ENCODE results near the gene HES7. TPM values are rescaled to one million over a fixed set of nuclear protein-coding genes. Genes with fewer than 3 reads are reported as not detected.
A peak's percentile ranks its signal among the peaks of the same experiment; 100 is the strongest.

Gene HES7
- total RNA-seq, 1 experiment from 2014 or later, result 0.61 TPM

DNA sequence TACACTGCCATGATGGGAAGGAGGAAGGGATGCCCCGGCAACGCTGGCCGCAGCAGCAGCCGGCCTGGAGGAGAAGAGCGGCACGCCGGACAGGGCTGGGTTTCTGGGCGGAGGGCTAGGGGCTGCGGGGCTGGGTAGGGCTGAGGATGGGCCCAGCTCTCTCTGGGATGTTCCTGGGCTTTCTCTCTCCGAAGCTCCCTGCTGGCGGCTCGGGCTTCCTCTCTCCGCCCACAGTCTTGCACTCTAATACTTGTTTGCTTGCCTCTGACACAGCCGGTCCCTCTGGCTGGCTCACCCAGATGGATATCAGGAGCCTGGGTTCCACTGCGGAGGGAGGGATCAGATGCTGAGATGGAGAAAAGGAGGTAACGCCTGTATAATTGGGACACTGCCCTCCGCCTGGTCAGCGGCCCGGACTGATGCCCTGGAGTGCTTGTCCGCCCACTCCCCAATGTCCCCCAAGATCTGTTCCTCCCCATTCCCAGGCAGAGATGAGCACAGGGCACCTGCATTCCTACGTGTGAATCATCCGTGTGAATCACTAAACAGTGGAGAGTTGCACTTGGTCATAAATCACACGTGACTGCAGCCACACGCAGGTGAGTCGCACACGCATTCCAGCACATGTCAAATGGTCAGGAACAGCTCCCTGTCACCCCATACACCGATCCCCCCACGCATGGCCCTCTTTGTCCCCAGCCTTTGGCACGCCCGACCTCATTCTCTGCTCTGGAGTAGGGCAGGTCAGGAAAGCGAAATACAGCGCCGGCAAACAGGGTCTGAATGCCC lies 5.7 kb downstream of the HES7 start, which contains the start of gene ALOXE3:
Gene ALOXE3 (minus strand): TSS at position 535 of the 789 bp plus-strand sequence. CDS start 524 bp downstream, at position 11.
- peak within 1 kb of the TSS; percentile 98 for H3K4me2 ChIP-seq (ENCODE audit: low read length)
- BruUV-seq (replicated peaks), result TSS peak; percentile 35
- RAD21 ChIA-PET (ENCODE audit: low non-redundant PET in 1 of 2, low total read pairs in 2 of 2, uncharacterized antibody in 2 of 2, unreplicated experiment in 2 of 2), result interaction anchor here in 1 of 2 experiments (0.7 kb wide), 1 partner anchor 21 kb away, joined by 5 read pairs; no protein-coding TSS in a partner anchor
- H4K20me1 ChIP-seq (ENCODE audit: insufficient read depth), result peaks cover 3% of the 10 kb centered on the region; the same call in 1 of the 2 replicates
- intact Hi-C loops (cut with micrococcal nuclease), result loop anchor here (5.0 kb wide), 1 partner anchor 41 kb away; no protein-coding TSS in a partner anchor
- peak within 1 kb of the TSS; percentile 52 to 59 for H3K4me3 ChIP-seq (replicated peaks in 1 of 2; ENCODE audit: low read depth in 1 of 2, low read length in 2 of 2)
- H3K36me3 ChIP-seq (ENCODE audit: control insufficient read depth in 1 of 2, insufficient read depth in 2 of 2, low read length in 2 of 2), result no peaks in the 10 kb centered on the region
- peak within 1 kb of the TSS; percentile 87 for H2AFZ ChIP-seq (ENCODE audit: low read depth, low read length, poor library complexity, severe bottlenecking)
- no peaks in the 10 kb centered on the region for H3K9me3 ChIP-seq (ENCODE audit: control insufficient read depth in 1 of 2, insufficient read depth in 1 of 2, low read depth in 1 of 2, low read length in 2 of 2)
- TF ChIP-seq JUND (IDR thresholded peaks at IDR 0.05) (peak; percentile 93; the same call in 1 of the 2 replicates), FOSL1 (IDR thresholded peaks at IDR 0.05; ENCODE audit: low read depth) (peak; percentile 88), POLR2AphosphoS5 (IDR thresholded peaks at IDR 0.05; ENCODE audit: low read depth, low read length) (peak; percentile 47), MAX (IDR thresholded peaks at IDR 0.05) (peak; percentile 91), SP1 (IDR thresholded peaks at IDR 0.05; ENCODE audit: low read depth) (peak; percentile 68), EGR1 (IDR thresholded peaks at IDR 0.05; ENCODE audit: low read depth) (no peak; the same call in 1 of the 2 replicates), RAD21 (IDR thresholded peaks at IDR 0.05; ENCODE audit: low read depth) (no peak)
- TF ChIP-seq, protein P1, sequence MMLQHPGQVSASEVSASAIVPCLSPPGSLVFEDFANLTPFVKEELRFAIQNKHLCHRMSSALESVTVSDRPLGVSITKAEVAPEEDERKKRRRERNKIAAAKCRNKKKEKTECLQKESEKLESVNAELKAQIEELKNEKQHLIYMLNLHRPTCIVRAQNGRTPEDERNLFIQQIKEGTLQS (IDR thresholded peaks at IDR 0.05), result no peak
- TF ChIP-seq, protein P2, sequence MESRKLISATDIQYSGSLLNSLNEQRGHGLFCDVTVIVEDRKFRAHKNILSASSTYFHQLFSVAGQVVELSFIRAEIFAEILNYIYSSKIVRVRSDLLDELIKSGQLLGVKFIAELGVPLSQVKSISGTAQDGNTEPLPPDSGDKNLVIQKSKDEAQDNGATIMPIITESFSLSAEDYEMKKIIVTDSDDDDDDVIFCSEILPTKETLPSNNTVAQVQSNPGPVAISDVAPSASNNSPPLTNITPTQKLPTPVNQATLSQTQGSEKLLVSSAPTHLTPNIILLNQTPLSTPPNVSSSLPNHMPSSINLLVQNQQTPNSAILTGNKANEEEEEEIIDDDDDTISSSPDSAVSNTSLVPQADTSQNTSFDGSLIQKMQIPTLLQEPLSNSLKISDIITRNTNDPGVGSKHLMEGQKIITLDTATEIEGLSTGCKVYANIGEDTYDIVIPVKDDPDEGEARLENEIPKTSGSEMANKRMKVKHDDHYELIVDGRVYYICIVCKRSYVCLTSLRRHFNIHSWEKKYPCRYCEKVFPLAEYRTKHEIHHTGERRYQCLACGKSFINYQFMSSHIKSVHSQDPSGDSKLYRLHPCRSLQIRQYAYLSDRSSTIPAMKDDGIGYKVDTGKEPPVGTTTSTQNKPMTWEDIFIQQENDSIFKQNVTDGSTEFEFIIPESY (IDR thresholded peaks at IDR 0.05; ENCODE audit: extremely low read depth, insufficient replicate concordance, low read length), result peak; percentile 80
- POLR2A ChIA-PET, result interaction anchor here (0.6 to 4.1 kb wide), 7 partner anchors 24 to 130 kb away, joined by 3 to 43 read pairs (median 5); partner anchors contain the start of genes CTC1, PER1 and PFAS
- DNase-seq (ENCODE audit: low read depth, low spot score) (peak; percentile 84), ATAC-seq (peak; percentile 40)
- H3K79me2 ChIP-seq (ENCODE audit: insufficient read depth, low read length), result no peaks in the 10 kb centered on the region
- CTCF ChIA-PET, result interaction anchor here (0.8 to 4.0 kb wide), 11 partner anchors 7 to 177 kb away, joined by 3 to 26 read pairs (median 6); partner anchors contain the start of gene SLC25A35
- H3K9ac ChIP-seq (ENCODE audit: low read length), result peak within 1 kb of the TSS; percentile 88
- no peaks in the 10 kb centered on the region for H3K9me2 ChIP-seq (ENCODE audit: insufficient read depth)
- H3K27ac ChIP-seq (ENCODE audit: low read depth, low read length), result peak within 1 kb of the TSS; percentile 83
- peaks cover 22 to 59% of the 10 kb centered on the region in 2 experiments for H3K4me1 ChIP-seq (ENCODE audit: control insufficient read depth in 1 of 2, insufficient read depth in 2 of 2, low read length in 2 of 2)
- no peaks in the 10 kb centered on the region for H3K27me3 ChIP-seq (ENCODE audit: insufficient read depth, low read length)
